Ovary (tissue), 10 donors: ENCODE results near the gene ROBO2. TPM values are rescaled to one million over a fixed set of nuclear protein-coding genes. Genes with fewer than 3 reads are reported as not detected.

Experiments
- DNase-seq, 5 donors: peaks; one replicate each; pipeline ENCODE4 v3.0.0-alpha.2; 2019 to 2020
- H3K27ac ChIP-seq, 2 donors: fragments of 200-600 bp; one replicate each; pipeline versions ENCODE4 v1.5.1 to v1.8.0; 2019 to 2022
- H3K27me3 ChIP-seq: fragments of 200-600 bp; one replicate; pipeline ENCODE4 v1.8.0; 2022
- H3K36me3 ChIP-seq: fragments of 200-600 bp; sonication (generic); one replicate; pipeline ENCODE4 v1.5.1; 2019
- H3K4me1 ChIP-seq: one replicate; pipeline ENCODE4 v1.8.1; 2013; ENCODE audit warnings: mild to moderate bottlenecking, moderate library complexity; ENCODE audit not compliant: insufficient read depth
- H3K4me3 ChIP-seq: fragments of 200-600 bp; sonication (generic); one replicate; pipeline ENCODE4 v1.5.1; 2017
- H3K9me3 ChIP-seq, 2 donors: fragments of 200-600 bp in 1 of 2; sonication (generic) in 1 of 2; one replicate each; pipeline versions ENCODE4 v1.5.1 to v1.8.1; 2013 to 2019; ENCODE audit warnings: mild to moderate bottlenecking in 1 of 2, moderate library complexity in 1 of 2
- CTCF ChIP-seq, 3 donors: fragments of 450-650 bp in 2 of 3; fragments of 200-600 bp in 1 of 3; IDR thresholded peaks; one replicate each; pipeline versions ENCODE4 v1.5.1 to v1.8.0; 2016 to 2022; ENCODE audit warnings: antibody characterized with exemption in 3 of 3, mild to moderate bottlenecking in 1 of 3
- EP300 ChIP-seq: sonication (generic); formaldehyde crosslinking; IDR thresholded peaks from one replicate; pipeline ENCODE4 v1.6.1; 2017; ENCODE audit warnings: antibody characterized with exemption
- POLR2A ChIP-seq: fragments of 450-650 bp; IDR thresholded peaks from one replicate; pipeline ENCODE4 v1.6.1; 2017; ENCODE audit warnings: antibody characterized with exemption, mild to moderate bottlenecking, moderate library complexity
- WGBS, 3 donors: extraction: QIAGEN DNeasy Blood & Tissue Kit in 1 of 3; methylation state at CpG; one replicate each; pipeline versions ENCODE4 v1.1.5 to v1.1.7; 2013 to 2017; 5-methylcytosine and 5-hydroxymethylcytosine counted together
- intact Hi-C, 4 donors: fragments of 100-400 bp; cut with DNase I; formaldehyde crosslinking; loops; one replicate each; pipeline versions ENCODE4 v1.11.0 to v1.15.1; 2022 to 2023
- long read RNA-seq, 3 donors: library from polyadenylated mRNA in 2 of 3; unstranded in 2 of 3; transcript quantifications; one replicate each; pipeline ENCODE4 v2.0.0 and lab custom pipeline, GENCODE V29; 2021 to 2026
- polyA plus RNA-seq, 2 donors: library from polyadenylated mRNA; stranded (reverse); fragments of 200-250 nt in 1 of 2; fragments of 350-450 nt in 1 of 2; fragmentation: Illumina TruSeq in 1 of 2; extraction: RNeasy Lipid Tissue Mini Kit (QIAGEN cat#74804) in 1 of 2; gene quantifications; one replicate each; pipeline ENCODE4 v1.2.3, GENCODE V29; 2013 to 2014
- total RNA-seq, 7 donors: library from RNA; depleted of rRNA in 2 of 7; stranded (reverse); fragments of >200 nt in 2 of 7; fragmentation: NEBNext Ultra II Directional in 3 of 7; extraction: Animal tissue kit (Norgen Biotek cat#: 25700) in 3 of 7; gene quantifications; one replicate each; pipeline versions ENCODE4 v1.1.0 to v1.2.4, GENCODE V29; 2016 to 2023
- donor health status: DM: no; HTN: no; CAD: no; lungs with moderate emphysema.
- donor health status: DM: no; HTN: no; CAD: no.
- donor health status: Bipolar disorder and iron deficiency.
- donor health status: DM: yes; HTN: yes; CAD: no.
- donor health status: DM: no; HTN: no; CAD: no.
- donor health status: DM: yes; HTN: yes; CAD: no.

Gene ROBO2
- total RNA-seq (10 to 100 TPM in 2 of 7 donors, 1 to 10 TPM in 5; 3.4 to 14.8 (median 4.9) TPM), polyA plus RNA-seq (1 to 10 TPM; 7.3 to 8.4 TPM)
- long read RNA-seq, donor 1, partial matches to known transcripts = 3 of 4 reads
- long read RNA-seq, donor 1, other reads (novel, unspliced or antisense) = 1 of 4 reads
- long read RNA-seq, donor 2 = 0 reads
- long read RNA-seq, donor 3, partial matches to known transcripts = 1 of 1 reads
- long read RNA-seq, donor 3, other reads (novel, unspliced or antisense) = 0 of 1 reads

GRCh38 chr3:77039606-77040171 is at the start of gene ROBO2:
TSS of gene ROBO2 (plus strand) at chr3:77040099. CDS start at chr3:77040786, 687 bp downstream.
- WGBS, 3 donors = 0 to 1% (median 0%) methylated on average over 50 to 54 of the region's 54 CpGs
- Histone ChIP-seq H3K27ac (peak within 1 kb of the TSS; percentile 85 to 94), H3K4me1 (peaks cover 4% of the 10 kb centered on the region), H3K36me3 (no peaks in the 10 kb centered on the region), H3K27me3 (no peaks in the 10 kb centered on the region), H3K9me3 (no peaks in the 10 kb centered on the region), H3K4me3 (peak within 1 kb of the TSS; percentile 40)
- DNase-seq = peak; percentile 55 to 77 (median 70)
- intact Hi-C loops = loop anchor here (2.0 to 10.0 kb wide), 4 partner anchors 213 to 218 kb away; no protein-coding TSS in a partner anchor
- no peak for TF ChIP-seq POLR2A
- no peak for TF ChIP-seq CTCF (IDR thresholded peaks at IDR 0.05)
- TF ChIP-seq EP300 = no peak

- H3K36me3 ChIP-seq = no peaks in the 10 kb centered on the region
- H3K27me3 ChIP-seq = no peaks in the 10 kb centered on the region
- no peak for DNase-seq
- 81 to 84% (median 81%) methylated on average over 5 of the region's 5 CpGs for WGBS, 3 donors
- H3K9me3 ChIP-seq = no peaks in the 10 kb centered on the region
- no peak overlapping the region for H3K27ac ChIP-seq
- H3K4me1 ChIP-seq = no peaks in the 10 kb centered on the region
- H3K4me3 ChIP-seq = no peak overlapping the region
- intact Hi-C loops = no loop called here
- TF ChIP-seq POLR2A (no peak), CTCF (IDR thresholded peaks at IDR 0.05) (no peak), EP300 (no peak)
These were observed 49.3 kb upstream of the ROBO2 start for GRCh38 chr3:76990606-76991005.

GRCh38 chr3:76991165-76991564 is 48.7 kb upstream of the ROBO2 start:
- Histone ChIP-seq H3K4me3 (no peak overlapping the region), H3K27ac (no peak overlapping the region), H3K36me3 (no peaks in the 10 kb centered on the region), H3K4me1 (no peaks in the 10 kb centered on the region), H3K9me3 (no peaks in the 10 kb centered on the region), H3K27me3 (no peaks in the 10 kb centered on the region)
- DNase-seq = no peak
- 89 to 90% (median 90%) methylated on average over 3 of the region's 3 CpGs for WGBS, 3 donors
- no peak for TF ChIP-seq EP300
- TF ChIP-seq CTCF (IDR thresholded peaks at IDR 0.05) = no peak
- no peak for TF ChIP-seq POLR2A
- intact Hi-C loops = no loop called here

- Histone ChIP-seq H3K9me3 (no peaks in the 10 kb centered on the region), H3K4me1 (no peaks in the 10 kb centered on the region), H3K27me3 (no peaks in the 10 kb centered on the region), H3K36me3 (no peaks in the 10 kb centered on the region), H3K4me3 (no peak overlapping the region), H3K27ac (no peak overlapping the region)
- DNase-seq = no peak
- 49 to 68% (median 62%) methylated on average over 2 of the region's 2 CpGs for WGBS, 3 donors
- no peak for TF ChIP-seq EP300
- TF ChIP-seq POLR2A = no peak
- no peak for TF ChIP-seq CTCF (IDR thresholded peaks at IDR 0.05)
- intact Hi-C loops = no loop called here
These were observed 42.2 kb upstream of the ROBO2 start for GRCh38 chr3:76997733-76998132.
